Measurements from ENCODE around the gene NCOA3.
"Not testable (repeated sequence)": the region's sequence is repeated elsewhere in the genome, so short reads cannot be mapped to it uniquely, and the experiment has no call there.

NCOA3 gene

GRCh38 chr20:47501116-47501481 lies 588 bp upstream of the NCOA3 start:
- DNase-seq: no peak

GRCh38 chr20:47502271-47503239 lies 868 bp downstream of the NCOA3 start:
- DNase-seq: peak; percentile 76 to 78

DNA sequence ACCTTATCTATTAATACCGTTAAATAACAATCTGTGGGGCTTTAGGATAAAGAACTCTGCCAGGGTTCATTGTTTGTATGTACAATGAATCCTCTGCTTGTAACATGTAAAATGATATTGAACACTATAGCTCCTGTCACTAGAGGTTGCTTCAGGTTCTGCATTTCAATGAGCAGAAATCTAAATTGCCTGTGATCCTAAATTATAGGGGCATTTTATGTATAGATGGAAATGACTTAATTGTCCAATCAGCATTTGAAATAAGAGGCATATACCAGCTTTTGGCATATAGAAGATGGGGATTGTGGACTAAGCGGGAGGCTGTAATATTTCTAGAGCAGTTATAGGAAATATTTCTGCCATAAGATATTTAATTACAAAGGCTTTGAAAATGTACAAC lies 2.0 kb downstream of the NCOA3 start:
- peak in 1 of 2 experiments; percentile 13 for DNase-seq

DNA sequence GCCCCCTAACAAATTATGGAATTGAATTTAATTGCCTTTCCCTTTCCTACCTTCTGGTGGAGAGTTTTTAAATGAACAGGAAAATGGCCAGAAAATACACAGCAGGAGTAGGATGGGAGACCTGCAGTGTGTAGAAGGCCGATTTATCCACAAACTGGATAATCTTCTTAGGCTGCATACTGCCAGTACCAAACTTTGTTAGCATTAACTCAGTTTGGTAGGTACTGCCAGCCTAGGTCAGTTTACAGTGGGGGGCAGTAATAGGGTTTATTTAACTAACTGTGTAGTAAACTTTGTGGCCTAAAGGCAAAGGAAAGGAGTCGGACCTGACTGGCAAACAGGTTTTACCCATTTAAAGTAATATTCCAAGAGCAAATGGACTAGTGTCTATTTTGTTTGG lies 4.6 kb downstream of the NCOA3 start:
- DNase-seq: no peak

- DNase-seq: no peak
Observed at GRCh38 chr20:47506850-47507249, 5.2 kb downstream of the NCOA3 start.

GRCh38 chr20:47507275-47507981 lies 5.7 kb downstream of the NCOA3 start:
- DNase-seq: not testable (repeated sequence)

- DNase-seq: no peak
Observed at GRCh38 chr20:47508278-47508677, 6.6 kb downstream of the NCOA3 start.

DNA sequence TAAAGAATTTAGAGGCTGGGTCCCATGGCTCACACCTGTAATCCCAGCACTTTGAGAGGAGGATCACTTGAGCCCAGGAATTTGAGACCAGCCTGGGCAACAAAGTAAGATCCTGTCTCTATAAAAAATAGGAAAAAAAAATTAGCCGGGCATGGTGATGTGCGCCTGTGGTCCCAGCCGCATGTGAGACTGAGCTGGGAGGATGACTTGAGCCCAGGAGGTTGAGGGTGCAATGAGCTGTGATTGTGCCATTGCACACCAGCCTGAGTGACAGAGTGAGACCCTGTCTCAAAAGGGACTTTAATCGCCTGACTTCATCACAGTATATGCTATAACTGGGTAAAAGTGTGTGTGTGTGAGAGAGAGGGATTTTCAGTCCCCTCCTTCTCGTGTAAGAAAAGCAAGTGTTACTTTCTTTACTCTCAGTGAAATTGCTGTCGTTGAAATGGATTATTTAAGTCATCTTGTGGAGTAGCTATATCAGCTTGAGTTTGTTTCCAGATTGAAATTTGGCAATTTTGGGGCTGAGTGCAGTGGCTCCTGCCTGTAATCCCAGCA lies 7.5 kb downstream of the NCOA3 start:
- no peak for DNase-seq

DNA sequence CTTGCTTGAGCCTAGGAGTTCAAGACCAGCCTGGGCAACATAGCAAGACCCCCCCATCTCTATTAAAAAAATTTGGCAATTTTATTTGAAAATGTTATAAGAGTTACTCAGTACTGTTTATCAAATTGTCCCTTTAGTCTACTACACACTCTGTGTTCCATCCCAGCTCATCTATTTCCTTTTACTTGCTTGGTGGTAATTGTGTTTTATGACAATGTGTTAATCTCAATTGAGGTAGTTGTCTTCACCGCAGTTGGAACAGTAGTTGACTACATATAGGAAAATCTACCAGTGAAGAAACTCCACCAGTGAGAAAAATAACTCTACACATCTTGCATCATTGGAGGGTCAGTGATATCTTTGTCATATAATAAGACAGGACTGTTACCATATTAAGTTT lies 8.0 kb downstream of the NCOA3 start:
- DNase-seq: no peak

DNA sequence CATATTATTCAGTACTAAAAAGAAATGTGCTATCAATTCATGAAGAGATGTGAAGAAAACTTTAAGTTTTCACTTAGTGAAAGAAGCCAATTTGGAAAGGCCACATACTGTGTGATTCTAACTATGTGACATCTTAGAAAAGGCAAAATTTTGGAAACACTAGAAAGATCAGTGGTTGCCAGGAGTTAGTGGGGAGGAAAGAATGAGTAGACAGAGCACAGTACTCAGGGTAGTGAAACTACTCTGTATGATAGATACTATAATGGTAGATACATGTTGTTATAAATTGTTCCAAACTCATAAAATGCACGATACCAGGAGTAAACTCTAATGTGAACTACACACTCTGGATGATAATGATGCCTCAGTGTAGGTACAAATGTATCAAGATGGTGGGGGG lies 14.2 kb downstream of the NCOA3 start:
- DNase-seq: no peak

DNA sequence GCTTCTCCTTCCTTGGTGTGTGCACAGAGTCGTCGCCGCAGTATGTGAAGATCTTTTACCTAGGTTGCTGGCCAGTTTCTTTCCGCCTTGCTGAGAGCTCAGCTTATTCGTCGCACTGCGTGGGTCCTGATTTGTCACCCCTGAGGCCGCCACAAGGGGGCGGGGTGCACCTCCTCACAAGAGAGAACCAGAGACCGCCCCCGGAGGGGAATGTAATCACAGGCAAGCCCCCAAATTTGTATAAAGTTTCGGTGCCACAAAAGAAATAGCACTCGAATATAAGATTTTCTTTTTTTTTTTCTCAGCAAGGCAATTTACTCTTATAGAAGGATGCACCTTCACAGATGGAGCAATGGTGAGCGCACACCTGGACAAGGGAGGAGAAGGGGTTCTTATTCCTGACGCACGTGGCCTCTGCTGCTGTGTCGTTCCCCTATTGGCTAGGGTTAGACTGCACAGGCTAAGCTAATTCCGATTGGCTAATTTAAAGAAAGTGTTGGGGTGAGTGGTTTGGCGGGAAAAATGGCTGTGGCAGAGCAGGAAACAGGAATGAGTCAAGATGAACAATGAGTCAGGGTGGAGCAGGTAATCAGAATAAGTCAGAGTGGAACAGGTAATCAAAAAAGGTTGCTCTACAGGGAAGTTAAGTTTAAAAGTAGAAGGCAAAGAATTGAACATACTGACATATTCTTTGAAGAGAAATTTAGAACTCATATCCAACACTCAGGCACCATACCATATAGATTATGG lies 19.5 kb downstream of the NCOA3 start:
- DNase-seq: no peak

DNA sequence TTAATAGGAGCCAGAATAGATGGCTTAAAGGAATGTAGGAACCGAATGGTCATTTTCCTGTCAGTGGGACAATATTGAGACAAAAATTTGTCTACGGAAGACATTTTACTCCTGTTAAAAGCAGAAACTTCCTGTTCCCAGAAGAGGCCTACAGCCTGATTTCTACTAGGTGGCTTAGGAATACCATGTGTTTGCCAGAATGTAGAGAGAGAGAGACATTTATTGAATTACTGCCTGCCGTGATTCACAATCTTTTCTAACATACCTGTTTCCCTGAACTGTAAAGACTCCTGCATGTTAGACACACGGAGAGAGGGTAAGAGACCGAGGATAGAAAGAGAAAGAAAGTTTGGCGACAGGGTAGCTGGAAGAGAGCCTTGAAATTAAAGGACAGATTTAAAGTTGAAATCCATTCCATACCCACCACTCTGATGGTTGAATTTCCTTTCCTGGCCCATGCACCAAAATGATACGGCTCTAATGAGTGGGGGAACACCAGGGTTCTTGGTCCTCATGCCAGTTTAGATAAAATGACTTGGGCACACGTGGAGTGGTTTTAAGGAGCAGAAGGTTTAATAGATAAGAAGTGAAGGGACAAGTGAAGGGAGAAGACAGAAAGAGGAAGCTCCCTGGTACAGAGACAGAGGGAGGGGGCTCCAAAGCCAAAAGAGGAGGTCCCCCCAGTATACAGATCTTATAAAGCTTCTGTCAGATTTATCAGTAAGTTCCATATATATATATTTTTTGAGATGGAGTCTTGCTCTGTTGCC lies 22.5 kb downstream of the NCOA3 start:
- no peak for DNase-seq

GRCh38 chr20:47527004-47527800 lies 25.5 kb downstream of the NCOA3 start:
- DNase-seq: no peak

GRCh38 chr20:47529840-47530239 lies 28.2 kb downstream of the NCOA3 start:
- DNase-seq: no peak

DNA sequence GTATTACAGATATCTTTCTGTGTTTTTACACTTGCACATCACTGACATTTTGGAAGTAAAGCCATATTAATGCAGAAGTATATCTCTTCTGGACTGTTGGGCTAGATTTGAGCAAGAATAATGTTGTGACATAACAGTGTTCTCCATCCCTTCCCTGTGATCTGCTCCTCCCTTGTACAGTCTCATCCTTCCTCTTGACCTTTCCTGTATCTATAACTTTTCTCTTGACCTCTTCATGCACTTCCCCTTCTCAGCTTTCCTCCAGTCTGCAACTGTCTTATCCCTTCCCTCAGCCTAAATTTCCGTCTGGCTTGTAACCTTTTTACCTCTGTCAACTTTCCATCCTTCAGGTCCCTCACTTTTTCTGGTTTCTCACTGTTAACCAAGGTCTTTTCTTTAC lies 29.8 kb downstream of the NCOA3 start:
- DNase-seq: peak; percentile 73 to 80

GRCh38 chr20:47532002-47532401 lies 30.3 kb downstream of the NCOA3 start:
- no peak for DNase-seq

DNA sequence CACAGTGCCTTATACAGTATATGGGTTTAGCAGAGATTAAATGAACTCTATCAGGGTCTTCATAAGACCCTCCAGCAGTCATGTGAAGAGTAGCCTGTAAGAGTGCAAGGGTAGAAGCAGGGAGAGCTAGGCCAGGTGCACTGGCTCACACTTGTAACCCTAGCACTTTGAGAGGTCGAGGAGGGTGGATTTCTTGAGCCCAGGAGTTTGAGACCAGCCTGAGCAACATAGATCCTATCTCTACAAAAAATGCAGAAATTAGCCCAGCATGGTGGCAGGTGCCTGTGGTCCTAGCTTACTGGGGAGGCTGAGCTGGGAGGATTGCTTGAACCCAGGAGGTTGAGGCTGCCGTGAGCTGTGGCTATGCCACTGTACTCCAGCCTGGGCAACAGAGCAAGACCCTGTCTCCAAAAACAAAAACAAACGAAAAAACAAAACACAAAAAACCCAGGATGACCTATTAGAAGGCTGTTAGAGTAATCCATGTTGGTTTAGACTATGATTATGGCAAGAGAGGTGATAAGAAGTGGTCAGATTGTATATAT lies 31.9 kb downstream of the NCOA3 start:
- no peak for DNase-seq

GRCh38 chr20:47534405-47534804 lies 32.7 kb downstream of the NCOA3 start:
- no peak for DNase-seq

- no peak for DNase-seq
Observed at GRCh38 chr20:47535088-47535487, 33.4 kb downstream of the NCOA3 start.

DNA sequence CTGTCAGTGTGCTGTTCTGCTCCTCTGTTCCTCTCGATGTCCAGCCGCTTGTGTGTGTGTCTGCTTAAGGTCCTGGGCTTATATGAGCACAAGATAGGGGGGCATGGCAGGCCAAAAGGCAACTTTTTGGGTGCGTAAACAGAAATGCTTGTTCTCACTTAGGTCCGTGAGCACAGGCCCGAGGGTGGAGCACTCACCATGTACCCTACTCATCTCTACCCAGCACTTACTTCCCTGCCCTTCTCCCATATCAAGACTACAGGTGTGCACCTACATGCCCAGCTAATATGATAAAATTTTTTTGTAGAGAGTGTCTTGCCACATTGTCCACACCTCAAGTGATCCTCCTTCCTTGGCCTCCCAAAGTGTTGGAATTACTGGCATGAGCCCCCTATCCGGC lies 34.3 kb downstream of the NCOA3 start:
- DNase-seq: no peak
